SW480 (cell line): ENCODE measurements around the gene PROSER3.

Experiments
- DNase-seq: peaks from one replicate; pipeline ENCODE4 v3.0.0-alpha.2; 2016; ENCODE audit warnings: low spot score

Gene PROSER3

DNA sequence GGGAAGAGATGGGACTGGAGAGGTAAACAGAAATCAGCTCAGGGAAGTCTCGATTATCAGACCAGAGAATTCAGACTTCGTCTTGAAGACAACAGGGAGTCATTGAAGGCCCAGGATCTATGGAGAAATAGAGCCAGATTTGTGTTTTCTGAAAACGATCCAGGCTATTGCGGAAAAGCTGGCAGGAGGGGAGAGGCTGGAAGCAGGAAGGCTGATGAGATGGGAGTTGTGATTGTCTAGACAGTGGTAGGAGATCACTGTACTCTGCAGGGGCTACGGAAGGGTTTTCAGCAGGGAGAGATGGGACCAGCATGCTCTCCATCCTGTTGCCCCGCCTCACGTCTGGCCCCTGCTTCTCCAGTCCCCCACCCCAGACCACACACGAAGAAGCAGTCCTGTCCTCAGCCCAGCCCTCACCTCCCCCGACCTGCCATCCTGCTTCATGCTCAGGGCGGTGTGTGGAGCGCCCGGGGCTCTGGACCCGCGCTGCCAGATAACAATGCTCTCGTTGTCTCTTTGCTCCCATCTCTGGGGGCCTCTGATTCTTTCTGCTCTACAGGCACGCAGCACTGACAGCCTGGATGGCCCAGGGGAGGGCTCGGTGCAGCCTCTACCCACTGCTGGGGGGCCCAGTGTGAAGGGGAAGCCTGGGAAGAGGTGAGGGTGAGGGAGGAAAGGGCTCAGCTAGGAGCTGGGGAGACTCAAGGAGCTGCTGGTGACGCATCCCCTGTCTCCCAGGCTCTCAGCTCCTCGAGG, 19.3 kb downstream of the PROSER3 start:
- DNase-seq = no peak

DNA sequence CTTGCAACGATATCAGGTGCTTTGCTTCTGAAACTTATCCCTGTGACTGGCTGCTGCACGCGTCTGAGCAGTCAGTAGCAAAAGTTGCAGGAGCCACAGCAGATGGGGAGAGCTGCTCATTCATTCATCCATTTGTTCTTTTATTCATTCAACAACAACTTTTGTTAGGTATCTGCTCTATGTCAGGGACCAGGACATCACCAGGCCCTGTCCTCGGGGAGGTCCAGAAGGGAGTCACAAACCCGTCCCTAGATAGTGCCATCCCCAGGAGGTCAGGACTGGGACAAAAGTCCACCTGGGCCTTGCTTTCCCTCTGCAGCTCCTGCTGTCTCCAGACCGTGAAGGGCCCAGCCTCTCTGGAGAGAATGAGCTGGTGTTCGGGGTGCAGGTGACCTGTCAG, 20.0 kb downstream of the PROSER3 start:
- DNase-seq = no peak

DNA sequence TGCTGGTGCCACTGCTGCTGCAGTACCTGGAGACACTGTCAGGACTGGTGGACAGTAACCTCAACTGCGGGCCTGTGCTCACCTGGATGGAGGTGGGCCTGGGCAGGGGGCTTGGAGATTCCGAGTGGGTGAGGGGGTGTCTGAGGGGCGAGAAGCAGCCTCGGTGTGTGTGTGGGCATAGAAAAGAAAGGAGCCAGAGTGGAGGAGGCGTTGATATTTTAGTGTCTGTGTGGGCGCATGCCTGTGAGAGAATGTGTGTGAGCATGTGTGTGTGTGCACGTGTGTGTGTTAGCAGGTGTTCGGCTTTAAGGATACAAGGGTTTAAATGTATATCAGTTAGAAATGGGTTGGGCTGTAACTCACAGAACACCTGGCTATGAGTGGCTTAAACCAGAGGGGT, 21.1 kb downstream of the PROSER3 start:
- DNase-seq = no peak

DNA sequence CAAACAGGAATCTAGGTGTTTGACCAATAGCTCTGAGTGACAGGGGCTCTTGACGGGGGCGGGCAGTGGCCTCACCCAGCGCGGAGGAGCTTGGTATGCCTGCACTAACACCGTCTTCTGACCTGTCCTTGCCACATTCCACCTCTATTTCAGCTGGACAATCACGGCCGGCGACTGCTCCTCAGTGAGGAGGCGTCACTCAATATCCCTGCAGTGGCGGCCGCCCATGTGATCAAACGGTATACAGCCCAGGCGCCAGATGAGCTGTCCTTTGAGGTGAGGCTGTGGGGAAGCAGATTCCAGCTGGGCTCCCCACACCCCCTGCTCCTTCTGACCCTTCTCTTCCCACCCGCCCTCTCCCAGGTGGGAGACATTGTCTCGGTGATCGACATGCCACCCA, 22.1 kb downstream of the PROSER3 start:
- DNase-seq = no peak

DNA sequence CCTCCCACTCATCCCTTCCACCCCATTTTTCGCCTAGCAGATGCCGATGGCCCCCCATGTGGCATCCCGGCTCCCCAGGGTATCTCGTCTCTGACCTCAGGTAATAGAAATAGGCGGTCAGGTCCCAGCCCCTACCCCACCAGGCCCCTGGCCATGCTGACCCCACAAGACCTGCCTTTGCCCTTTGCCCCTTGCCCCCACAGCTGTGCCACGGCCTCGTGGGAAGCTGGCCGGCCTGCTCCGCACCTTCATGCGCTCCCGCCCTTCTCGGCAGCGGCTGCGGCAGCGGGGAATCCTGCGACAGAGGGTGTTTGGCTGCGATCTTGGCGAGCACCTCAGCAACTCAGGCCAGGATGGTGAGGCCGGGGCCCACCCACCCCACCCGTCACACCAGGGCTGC, 22.7 kb downstream of the PROSER3 start:
- DNase-seq = no peak

DNA sequence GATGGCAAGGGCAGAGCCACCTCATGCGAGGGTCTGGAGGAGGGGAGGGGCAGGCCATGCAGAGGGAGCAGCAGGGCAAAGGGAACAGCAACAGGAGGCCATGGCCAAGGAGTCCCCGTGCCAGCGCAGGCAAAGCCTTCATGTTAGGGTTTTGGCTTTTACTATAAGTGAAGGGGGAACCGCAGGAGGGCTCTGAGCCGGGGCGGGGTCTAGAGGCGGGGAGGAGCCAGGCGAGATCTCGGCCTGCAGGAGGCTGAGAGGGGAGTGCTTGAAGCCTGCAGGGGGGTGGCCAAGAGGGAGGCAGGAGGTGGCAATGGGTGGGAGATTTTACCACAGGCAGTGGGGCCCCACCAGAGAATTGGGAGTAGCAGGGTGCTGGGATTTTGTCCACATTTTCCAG, 23.7 kb downstream of the PROSER3 start:
- no peak for DNase-seq

DNA sequence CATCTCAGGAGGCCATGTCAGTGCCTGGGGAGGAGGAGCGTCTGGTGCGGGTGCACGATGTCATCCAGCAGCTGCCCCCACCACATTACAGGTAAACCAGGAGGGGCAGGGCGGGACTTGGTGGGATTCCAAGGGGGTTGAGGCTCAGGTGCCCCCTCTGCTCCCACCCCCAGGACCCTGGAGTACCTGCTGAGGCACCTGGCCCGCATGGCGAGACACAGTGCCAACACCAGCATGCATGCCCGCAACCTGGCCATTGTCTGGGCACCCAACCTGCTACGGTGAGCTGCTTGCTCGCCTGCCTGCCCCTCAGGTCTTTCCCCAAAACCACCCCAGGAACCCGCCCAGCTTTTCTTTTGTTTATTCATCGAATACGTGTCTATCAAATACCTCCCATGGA, 24.6 kb downstream of the PROSER3 start:
- DNase-seq = no peak

DNA sequence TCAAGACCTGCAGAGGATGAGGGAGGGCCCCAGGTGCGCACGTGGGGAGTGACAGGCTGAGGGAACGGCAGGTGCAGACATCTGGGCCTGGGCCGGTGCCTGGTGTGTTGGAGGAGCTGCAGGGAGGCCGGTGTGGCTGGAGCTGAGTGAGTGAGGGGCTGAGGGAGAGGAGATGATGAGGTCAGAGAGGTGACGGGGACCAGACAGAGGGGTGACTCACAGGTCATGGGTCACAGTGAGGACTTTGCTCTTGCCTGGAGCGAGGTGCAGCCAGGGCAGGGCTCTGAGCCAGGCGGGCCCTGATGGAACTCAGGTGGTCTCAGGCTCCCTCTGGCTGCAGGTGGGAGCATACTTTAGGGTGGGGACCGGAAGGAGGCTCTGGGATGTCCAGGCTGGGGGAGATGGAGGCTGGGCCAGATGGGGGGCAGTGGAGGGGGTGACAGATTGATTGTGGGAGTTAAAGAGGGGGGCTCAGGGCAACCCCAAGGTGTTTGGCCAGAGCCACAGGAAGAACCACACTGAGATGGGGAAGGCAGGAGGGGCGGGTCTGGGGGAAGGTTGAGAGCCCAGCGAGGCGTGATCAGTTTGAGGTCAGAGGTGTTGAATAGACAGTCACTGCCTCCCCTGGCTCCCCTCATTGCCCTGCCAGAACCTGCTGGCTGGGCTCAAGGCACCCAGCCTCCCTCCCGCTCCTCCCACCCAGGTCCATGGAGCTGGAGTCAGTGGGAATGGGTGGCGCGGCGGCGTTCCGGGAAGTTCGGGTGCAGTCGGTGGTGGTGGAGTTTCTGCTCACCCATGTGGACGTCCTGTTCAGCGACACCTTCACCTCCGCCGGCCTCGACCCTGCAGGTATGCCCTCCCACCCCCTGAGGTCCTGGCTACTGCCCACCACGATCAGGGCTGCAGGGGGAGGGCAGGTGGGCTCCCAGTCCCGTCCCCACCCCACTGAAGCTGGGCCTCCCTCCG, 25.8 kb downstream of the PROSER3 start:
- DNase-seq = no peak

DNA sequence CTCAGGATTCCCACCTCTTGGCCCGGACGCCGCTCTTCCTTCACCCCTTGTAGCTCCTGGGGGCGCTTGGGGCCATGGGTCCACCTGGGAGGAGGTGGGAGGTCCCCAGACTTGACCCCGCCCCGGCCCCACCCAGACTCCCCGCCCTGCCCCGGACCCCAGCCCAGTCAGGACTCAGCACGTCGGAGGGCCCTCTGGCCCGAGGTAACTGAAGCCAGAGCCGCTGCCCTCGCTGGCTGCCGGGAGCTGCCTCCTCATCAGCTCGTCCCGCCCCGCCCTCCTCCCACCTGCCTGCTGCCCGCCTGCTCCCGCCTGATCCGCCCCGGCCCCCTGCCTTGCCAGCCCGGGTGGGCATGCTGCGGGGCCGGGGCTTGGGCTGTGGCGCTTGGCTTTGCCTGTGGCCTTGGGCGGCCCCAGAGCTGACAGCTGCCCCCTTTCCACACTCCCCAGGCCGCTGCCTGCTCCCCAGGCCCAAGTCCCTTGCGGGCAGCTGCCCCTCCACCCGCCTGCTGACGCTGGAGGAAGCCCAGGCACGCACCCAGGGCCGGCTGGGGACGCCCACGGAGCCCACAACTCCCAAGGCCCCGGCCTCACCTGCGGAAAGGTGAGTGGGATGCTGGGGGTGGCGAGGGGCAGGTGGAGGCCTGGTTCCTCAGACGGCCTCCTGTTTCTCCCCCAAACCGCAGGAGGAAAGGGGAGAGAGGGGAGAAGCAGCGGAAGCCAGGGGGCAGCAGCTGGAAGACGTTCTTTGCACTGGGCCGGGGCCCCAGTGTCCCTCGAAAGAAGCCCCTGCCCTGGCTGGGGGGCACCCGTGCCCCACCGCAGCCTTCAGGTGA, 26.7 kb downstream of the PROSER3 start:
- DNase-seq = no peak

DNA sequence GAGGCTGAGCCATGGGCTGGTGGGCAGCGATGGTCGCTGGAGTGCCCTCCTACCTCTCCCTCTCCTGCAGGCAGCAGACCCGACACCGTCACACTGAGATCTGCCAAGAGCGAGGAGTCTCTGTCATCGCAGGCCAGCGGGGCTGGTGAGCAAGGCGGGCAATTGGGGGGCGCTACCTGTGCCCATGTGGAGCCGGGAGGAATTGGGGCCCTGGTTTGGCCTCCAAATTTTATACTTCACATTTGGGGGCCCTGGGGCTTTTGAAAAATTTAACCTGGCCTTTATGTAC, 27.3 kb downstream of the PROSER3 start:
- no peak for DNase-seq

DNA sequence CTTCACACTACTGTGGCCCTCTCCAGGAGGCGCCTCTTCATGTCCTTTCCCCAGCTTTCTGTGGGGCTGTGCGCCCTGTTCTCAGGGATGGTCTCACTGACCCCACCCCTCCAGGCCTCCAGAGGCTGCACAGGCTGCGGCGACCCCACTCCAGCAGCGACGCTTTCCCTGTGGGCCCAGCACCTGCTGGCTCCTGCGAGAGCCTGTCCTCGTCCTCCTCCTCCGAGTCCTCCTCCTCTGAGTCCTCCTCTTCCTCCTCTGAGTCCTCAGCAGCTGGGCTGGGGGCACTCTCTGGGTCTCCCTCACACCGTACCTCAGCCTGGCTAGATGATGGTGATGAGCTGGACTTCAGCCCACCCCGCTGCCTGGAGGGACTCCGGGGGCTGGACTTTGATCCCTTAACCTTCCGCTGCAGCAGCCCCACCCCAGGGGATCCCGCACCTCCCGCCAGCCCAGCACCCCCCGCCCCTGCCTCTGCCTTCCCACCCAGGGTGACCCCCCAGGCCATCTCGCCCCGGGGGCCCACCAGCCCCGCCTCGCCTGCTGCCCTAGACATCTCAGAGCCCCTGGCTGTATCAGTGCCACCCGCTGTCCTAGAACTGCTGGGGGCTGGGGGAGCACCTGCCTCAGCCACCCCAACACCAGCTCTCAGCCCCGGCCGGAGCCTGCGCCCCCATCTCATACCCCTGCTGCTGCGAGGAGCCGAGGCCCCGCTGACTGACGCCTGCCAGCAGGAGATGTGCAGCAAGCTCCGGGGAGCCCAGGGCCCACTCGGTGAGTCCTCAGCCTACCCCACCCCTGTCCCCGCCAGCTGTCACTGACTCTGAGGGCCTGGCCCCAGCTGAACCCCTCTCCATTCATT, 28.6 kb downstream of the PROSER3 start:
- no peak for DNase-seq

DNA sequence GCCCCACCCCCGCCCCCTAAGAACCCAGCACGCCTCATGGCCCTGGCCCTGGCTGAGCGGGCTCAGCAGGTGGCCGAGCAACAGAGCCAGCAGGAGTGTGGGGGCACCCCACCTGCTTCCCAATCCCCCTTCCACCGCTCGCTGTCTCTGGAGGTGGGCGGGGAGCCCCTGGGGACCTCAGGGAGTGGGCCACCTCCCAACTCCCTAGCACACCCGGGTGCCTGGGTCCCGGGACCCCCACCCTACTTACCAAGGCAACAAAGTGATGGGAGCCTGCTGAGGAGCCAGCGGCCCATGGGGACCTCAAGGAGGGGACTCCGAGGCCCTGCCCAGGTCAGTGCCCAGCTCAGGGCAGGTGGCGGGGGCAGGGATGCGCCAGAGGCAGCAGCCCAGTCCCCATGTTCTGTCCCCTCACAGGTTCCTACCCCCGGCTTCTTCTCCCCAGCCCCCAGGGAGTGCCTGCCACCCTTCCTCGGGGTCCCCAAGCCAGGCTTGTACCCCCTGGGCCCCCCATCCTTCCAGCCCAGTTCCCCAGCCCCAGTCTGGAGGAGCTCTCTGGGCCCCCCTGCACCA, 29.3 kb downstream of the PROSER3 start:
- DNase-seq = no peak

DNA sequence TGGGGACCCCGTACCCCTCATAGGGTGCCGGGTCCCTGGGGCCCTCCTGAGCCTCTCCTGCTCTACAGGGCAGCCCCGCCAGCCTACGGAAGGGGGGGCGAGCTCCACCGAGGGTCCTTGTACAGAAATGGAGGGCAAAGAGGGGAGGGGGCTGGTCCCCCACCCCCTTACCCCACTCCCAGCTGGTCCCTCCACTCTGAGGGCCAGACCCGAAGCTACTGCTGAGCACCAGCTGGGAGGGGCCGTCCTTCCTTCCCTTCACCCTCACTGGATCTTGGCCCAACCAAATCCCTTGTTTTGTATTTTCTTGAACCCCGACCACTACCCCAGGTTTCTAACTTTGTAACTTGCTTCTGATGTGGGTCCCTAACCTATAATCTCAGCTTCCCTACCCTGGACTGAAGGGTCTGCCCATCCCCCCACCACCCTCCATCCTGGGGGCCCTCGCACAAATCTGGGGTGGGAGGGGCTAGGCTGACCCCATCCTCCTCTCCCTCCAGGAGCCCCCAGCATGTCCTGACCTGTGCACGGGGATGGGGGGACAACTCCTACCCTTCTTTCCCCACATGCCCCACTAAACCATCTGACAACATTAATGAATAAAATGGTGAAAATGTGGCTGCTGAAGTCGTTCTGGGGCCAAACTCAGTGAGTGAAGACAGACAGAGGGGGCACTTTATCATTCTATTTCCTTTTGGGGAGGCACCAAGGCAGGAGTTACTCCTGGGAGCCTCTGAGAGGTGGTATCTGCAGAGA, 30.4 kb downstream of the PROSER3 start:
- no peak for DNase-seq

DNA sequence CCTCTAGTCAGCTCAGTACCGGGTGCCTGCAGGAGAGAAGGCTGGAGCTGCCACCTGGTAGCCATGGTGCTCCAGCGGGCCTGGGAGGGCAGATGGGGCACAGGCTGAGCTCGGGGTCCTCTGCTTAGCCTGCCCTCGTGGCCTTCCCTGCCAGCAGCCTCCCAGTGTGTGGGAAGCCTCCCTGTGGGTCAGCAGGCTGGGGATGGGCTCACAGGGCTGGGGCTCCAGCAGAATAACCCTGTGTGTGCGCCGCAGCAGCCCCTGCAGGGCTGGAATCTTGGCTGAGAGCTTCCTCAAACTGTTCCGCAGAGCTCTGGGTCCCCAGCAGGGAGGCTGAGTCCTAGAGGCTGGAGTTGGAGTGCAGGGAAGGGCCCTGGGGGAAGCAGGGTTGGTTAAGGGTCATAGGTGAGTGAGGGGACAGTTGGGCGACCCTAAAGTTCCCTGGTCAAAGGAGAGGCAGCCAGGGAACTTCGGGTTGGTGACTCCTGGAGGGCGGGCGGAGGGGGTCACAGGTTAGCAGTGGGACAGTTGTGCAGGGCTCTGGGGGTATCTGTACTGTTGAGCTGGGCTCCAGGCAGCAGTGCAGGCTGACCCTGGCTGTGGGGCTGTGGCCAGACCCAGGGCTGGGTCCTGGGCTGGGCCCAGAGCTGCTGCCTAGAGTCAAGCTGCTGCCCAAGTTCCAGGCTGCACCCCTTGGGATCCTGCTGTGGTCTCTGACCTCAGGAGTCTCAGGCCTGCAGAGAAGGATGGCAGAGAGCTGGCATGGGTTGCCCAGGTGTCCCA, 31.4 kb downstream of the PROSER3 start:
- no peak for DNase-seq

DNA sequence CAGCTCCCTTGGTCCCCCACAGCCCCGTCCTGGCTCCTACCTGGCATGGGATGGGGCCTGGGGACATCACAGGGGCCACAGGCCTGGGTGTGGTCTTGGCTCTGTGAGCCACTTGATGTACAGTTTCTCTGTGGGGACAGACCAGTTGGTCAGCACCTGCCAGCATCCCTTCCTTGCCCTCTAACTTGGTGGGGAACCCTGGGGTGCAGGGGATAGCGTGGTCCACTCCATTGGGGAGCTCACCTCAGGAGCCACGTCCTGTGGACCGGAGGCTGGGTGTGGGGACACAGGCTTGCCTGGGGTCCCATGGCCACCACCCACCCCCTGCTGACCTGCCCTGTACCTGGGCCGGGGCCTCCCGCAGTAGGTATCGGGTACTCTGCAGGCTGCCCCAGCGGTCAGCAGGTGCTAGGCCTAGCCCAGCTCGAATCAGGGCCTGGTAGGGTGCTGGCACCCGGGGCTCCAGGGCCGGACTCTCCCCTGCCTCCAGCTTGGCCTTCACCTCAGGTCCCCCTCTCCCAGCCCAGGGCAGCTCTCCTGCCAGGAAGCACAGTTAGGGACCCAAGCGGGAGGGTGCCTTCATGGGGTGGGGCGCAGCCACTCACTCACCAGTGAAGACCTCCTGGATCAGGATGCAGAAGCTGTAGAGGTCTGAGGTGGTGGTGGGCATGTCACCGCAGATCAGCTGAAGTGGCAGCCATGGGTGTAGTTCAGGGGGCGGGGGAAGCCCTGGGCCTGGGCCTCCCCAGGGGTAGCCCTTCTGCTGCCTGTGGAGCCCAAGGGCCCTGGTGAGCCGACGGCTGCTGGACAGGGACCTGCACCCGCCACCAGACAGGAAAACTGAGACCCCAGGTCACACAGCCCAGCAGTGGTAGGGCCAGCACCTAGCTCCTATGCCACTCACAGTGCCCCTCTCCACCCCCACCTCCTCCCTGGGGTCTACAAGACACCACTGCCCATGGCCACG, 32.3 kb downstream of the PROSER3 start:
- DNase-seq = no peak

DNA sequence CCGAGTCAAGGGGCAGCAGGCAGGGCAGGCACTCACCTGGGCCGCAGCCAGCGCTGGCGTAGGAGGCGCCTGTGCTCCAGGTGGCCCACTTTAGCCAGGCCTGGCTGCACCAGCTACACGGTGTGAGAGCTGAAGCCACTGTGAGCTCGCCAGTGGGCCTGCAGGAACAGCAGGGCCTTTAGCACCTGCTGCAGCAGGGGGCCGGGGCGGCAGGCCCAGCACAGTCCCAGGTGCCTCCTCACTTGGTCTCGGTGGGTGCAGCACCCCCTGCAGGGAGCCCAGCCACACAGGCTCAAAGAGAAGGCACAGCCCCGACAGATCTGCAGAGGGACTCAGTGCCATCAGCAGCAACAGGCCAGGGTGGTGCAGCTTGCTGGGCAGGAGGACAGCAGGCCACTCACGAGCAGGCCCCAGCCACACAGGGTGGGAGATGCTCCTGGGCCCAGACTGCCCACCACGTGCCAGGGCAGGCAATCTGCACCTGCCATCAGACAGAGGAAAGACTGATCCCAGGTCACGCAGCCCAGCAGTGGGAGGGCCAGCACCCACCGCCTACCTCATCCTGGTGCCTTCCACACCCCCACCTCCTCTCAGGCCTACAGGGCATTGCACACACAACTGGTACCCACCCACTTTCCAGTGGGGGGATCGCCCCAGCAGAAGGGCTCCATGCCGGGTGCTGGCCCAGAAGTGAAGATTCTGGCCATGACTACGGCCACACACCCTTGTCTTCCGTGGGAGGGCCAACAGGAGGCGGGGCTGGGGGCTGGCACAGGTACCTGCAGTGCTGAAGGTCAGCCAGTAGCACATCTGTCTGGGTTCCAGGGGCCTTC, 33.2 kb downstream of the PROSER3 start:
- DNase-seq = no peak

DNA sequence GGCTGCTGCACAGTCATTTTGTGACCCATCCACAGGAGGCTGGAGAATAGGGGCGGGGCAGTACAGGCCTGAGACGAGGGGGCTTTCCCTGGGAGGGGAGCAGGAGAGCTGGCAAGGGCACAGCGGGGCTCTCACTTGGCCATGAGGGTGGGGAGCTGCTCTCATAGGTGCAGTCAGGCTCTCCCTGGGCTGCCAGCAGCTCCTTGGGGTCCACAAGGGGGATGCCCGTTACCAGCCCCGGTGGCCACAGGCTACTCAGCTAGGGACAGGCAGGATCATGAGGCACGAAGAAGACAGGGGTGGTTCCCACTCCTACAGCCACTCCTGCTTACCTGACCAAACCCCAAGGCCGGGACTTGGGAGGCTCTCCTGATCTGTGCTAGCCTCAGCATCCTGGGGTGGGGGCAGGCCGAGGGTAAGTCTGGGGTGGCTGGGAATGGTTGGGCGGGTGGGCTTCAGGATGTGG, 33.9 kb downstream of the PROSER3 start:
- no peak for DNase-seq
